GM23338 (cell line): ENCODE data around the gene S100P. TPM values are rescaled to one million over a fixed set of nuclear protein-coding genes. Genes with fewer than 3 reads are reported as not detected.

Experiments
- ATAC-seq: fragments of 200-7000 bp; cut with Tn5 transposase; 3 replicates; pipeline ENCODE4 v1.9.1; 2020
- DNase-seq: peaks from one replicate; pipeline ENCODE4 v3.0.0-alpha.2; 2015; ENCODE audit warnings: low spot score
- H2AFZ ChIP-seq: fragments of 200-600 bp; sonication (generic); 2 replicates; pipeline ENCODE4 v1.8.0; 2016; ENCODE audit warnings: antibody characterized with exemption, mild to moderate bottlenecking, moderate library complexity
- H3F3A ChIP-seq: fragments of 200-600 bp; sonication (generic); replicated peaks from 2 replicates; pipeline ENCODE4 v1.8.0; 2017; ENCODE audit warnings: antibody characterized with exemption, mixed run types, low read depth
- H3K27ac ChIP-seq: fragments of 200-600 bp; sonication (generic); 2 replicates; pipeline ENCODE4 v1.6.1; 2016; ENCODE audit warnings: low read depth
- H3K27me3 ChIP-seq: fragments of 200-600 bp; sonication (generic); 2 replicates; pipeline ENCODE4 v1.8.0; 2016; ENCODE audit warnings: mild to moderate bottlenecking, mixed run types, moderate library complexity; ENCODE audit not compliant: insufficient read depth
- H3K36me3 ChIP-seq: fragments of 200-600 bp; sonication (generic); 2 replicates; pipeline ENCODE4 v1.8.0; 2016; ENCODE audit warnings: mild to moderate bottlenecking; ENCODE audit not compliant: insufficient read depth
- H3K4me1 ChIP-seq: fragments of 200-600 bp; sonication (generic); 2 replicates; pipeline ENCODE4 v1.8.0; 2016; ENCODE audit warnings: mild to moderate bottlenecking, moderate library complexity; ENCODE audit not compliant: insufficient read depth
- H3K4me2 ChIP-seq: fragments of 200-600 bp; sonication (generic); 2 replicates; pipeline ENCODE4 v1.7.1; 2017; ENCODE audit warnings: mixed run types
- H3K4me3 ChIP-seq: fragments of 200-600 bp; sonication (generic); 2 replicates; pipeline ENCODE4 v1.6.1; 2016; ENCODE audit warnings: mixed run types
- H3K79me2 ChIP-seq: fragments of 200-600 bp; sonication (generic); replicated peaks from 2 replicates; pipeline ENCODE4 v1.8.0; 2017; ENCODE audit warnings: mild to moderate bottlenecking; ENCODE audit not compliant: insufficient read depth
- H3K9me2 ChIP-seq: fragments of 200-600 bp; sonication (generic); 2 replicates; pipeline ENCODE4 v1.8.0; 2017; ENCODE audit not compliant: insufficient read depth
- H4K20me1 ChIP-seq: fragments of 200-600 bp; sonication (generic); replicated peaks from 2 replicates; pipeline ENCODE4 v1.8.0; 2017; ENCODE audit warnings: mild to moderate bottlenecking; ENCODE audit not compliant: insufficient read depth
- H3K27ac Mint-ChIP-seq: 2 replicates; pipeline ENCODE4 v1.8.0; 2020; ENCODE audit warnings: inconsistent platforms, mild to moderate bottlenecking, moderate library complexity, mixed read lengths
- H3K27me3 Mint-ChIP-seq: 3 replicates; pipeline ENCODE4 v1.8.0; 2022; ENCODE audit warnings: low read depth, mild to moderate bottlenecking, moderate library complexity, mixed read lengths, inconsistent platforms; ENCODE audit not compliant: insufficient read depth, poor library complexity
- H3K36me3 Mint-ChIP-seq: 3 replicates; pipeline ENCODE4 v1.8.0; 2021; ENCODE audit warnings: low read depth, mild to moderate bottlenecking, inconsistent platforms, moderate library complexity, mixed read lengths
- H3K4me1 Mint-ChIP-seq: 3 replicates; pipeline ENCODE4 v1.8.0; 2020; ENCODE audit warnings: mild to moderate bottlenecking, inconsistent platforms, mixed read lengths
- H3K4me3 Mint-ChIP-seq: 3 replicates; pipeline ENCODE4 v1.8.0; 2021; ENCODE audit warnings: moderate library complexity, mild to moderate bottlenecking, inconsistent platforms, mixed read lengths
- H3K9me3 Mint-ChIP-seq: 3 replicates; pipeline ENCODE4 v1.8.0; 2020; ENCODE audit warnings: moderate library complexity, mild to moderate bottlenecking, inconsistent platforms, mixed read lengths
- CREB1 ChIP-seq: fragments of 250-450 bp; sonication (Bioruptor Pico); IDR thresholded peaks from 2 replicates; pipeline ENCODE4 v1.5.0; 2020; ENCODE audit warnings: low read depth, mild to moderate bottlenecking, moderate library complexity
- CTCF ChIP-seq, 2 experiments: fragments of 200-600 bp in 1 of 2; sonication (generic) in 1 of 2; conservative IDR thresholded peaks; 2 replicates each; pipeline versions ENCODE4 v1.5.1 to v1.6.1; 2016 to 2017; ENCODE audit warnings: antibody characterized with exemption in 2 of 2, low read depth in 2 of 2, mild to moderate bottlenecking in 2 of 2, moderate library complexity in 1 of 2
- ETS1 ChIP-seq: IDR thresholded peaks from 2 replicates; pipeline ENCODE4 v1.6.1; 2016; ENCODE audit warnings: antibody characterized with exemption
- EZH2 ChIP-seq: fragments of 200-600 bp; sonication (generic); IDR thresholded peaks from one replicate; pipeline ENCODE4 v1.8.0; 2017; ENCODE audit warnings: antibody characterized with exemption, mild to moderate bottlenecking, low read depth; ENCODE audit not compliant: unreplicated experiment
- EZH2phosphoT487 ChIP-seq: fragments of 200-600 bp; sonication (generic); IDR thresholded peaks from one replicate; pipeline ENCODE4 v1.8.1; 2018; ENCODE audit warnings: antibody characterized with exemption; ENCODE audit not compliant: unreplicated experiment
- JUNB ChIP-seq: IDR thresholded peaks from one replicate; pipeline ENCODE4 v1.6.1; 2016; ENCODE audit warnings: antibody characterized with exemption; ENCODE audit not compliant: unreplicated experiment
- NANOG ChIP-seq: IDR thresholded peaks from 2 replicates; pipeline ENCODE4 v1.6.1; 2016; ENCODE audit warnings: antibody characterized with exemption, borderline replicate concordance
- POLR2AphosphoS5 ChIP-seq: IDR thresholded peaks from 2 replicates; pipeline ENCODE4 v1.6.1; 2016; ENCODE audit warnings: antibody characterized with exemption, low read depth
- REST ChIP-seq: IDR thresholded peaks from one replicate; pipeline ENCODE4 v1.6.1; 2018; ENCODE audit warnings: antibody characterized with exemption; ENCODE audit not compliant: unreplicated experiment
- STAT1 ChIP-seq: IDR thresholded peaks from one replicate; pipeline ENCODE4 v1.6.1; 2016; ENCODE audit warnings: antibody characterized with exemption; ENCODE audit not compliant: unreplicated experiment
- ZNF114 ChIP-seq: fragments of 250-450 bp; sonication (Bioruptor Pico); IDR thresholded peaks from 2 replicates; pipeline ENCODE4 v1.5.0; 2020; ENCODE audit warnings: mild to moderate bottlenecking, moderate library complexity
- ZNF331 ChIP-seq: fragments of 250-450 bp; sonication (Bioruptor Pico); IDR thresholded peaks from 2 replicates; pipeline ENCODE4 v1.5.0; 2020; ENCODE audit warnings: low read depth, mild to moderate bottlenecking, moderate library complexity
- ZNF462 ChIP-seq: fragments of 250-450 bp; sonication (Bioruptor Pico); IDR thresholded peaks from 2 replicates; pipeline ENCODE4 v1.5.0; 2020; ENCODE audit warnings: mild to moderate bottlenecking, moderate library complexity
- polyA plus RNA-seq: library from polyadenylated mRNA; unstranded; fragments of >200 nt; fragmentation: Nextera tagmentation; extraction: Ambion mirVana; gene quantifications from 2 replicates; pipeline ENCODE4 v1.2.1, GENCODE V29; 2016
- total RNA-seq: library from RNA; depleted of rRNA; stranded (reverse); fragments of >200 nt; shearing (Covaris generic); gene quantifications from 2 replicates; pipeline ENCODE4 v1.2.3, GENCODE V29; 2014

Gene S100P
- total and polyA plus RNA-seq, 2 experiments from 2014 or later = 0.32 TPM; not detected in 1

- Mint-ChIP-seq H3K27me3 (peaks cover 4% of the 10 kb centered on the region), H3K4me1 (peaks cover 24% of the 10 kb centered on the region), H3K9me3 (no peaks in the 10 kb centered on the region), H3K27ac (no peak overlapping the region; the same call in 1 of the 2 replicates), H3K4me3 (no peak overlapping the region), H3K36me3 (no peaks in the 10 kb centered on the region)
- Histone ChIP-seq H4K20me1 (no peaks in the 10 kb centered on the region; the same call in 1 of the 2 replicates), H3K9me2 (no peaks in the 10 kb centered on the region), H3K36me3 (no peaks in the 10 kb centered on the region), H3K79me2 (no peaks in the 10 kb centered on the region; the same call in 1 of the 2 replicates), H3K27ac (no peak overlapping the region), H3K4me1 (no peaks in the 10 kb centered on the region), H2AFZ (no peak overlapping the region), H3K27me3 (no peaks in the 10 kb centered on the region), H3K4me3 (no peak overlapping the region), H3F3A (no peaks in the 10 kb centered on the region), H3K4me2 (no peak overlapping the region)
- DNase-seq (no peak), ATAC-seq (no peak)
- TF ChIP-seq ETS1 (no peak), NANOG (no peak), ZNF114 (no peak), ZNF462 (no peak), EZH2phosphoT487 (no peak), JUNB (no peak), REST (no peak), STAT1 (no peak), CREB1 (CRISPR knock-in tag) (no peak), POLR2AphosphoS5 (no peak), CTCF (conservative IDR thresholded peaks at IDR 0.05; ENCODE audit: low read depth in 2 of 2) (no peak), EZH2 (no peak), ZNF331 (CRISPR knock-in tag) (no peak)
Measured at GRCh38 chr4:6694177-6694901, 661 bp downstream of the S100P start.
